HEK293 (cell line): ENCODE data around the gene EDARADD.

Experiments
- MYNN ChIP-seq: fragments of 450-650 bp; formaldehyde crosslinking; IDR thresholded peaks from 2 replicates; pipeline ENCODE4 v1.5.1; 2016; ENCODE audit warnings: missing biosample characterization, missing genetic modification characterization, borderline replicate concordance
- REPIN1 ChIP-seq: fragments of 450-650 bp; formaldehyde crosslinking; IDR thresholded peaks from 2 replicates; pipeline ENCODE4 v1.5.1; 2017; ENCODE audit warnings: missing biosample characterization, missing genetic modification characterization, low read depth
- SALL2 ChIP-seq: fragments of 450-650 bp; formaldehyde crosslinking; IDR thresholded peaks from 2 replicates; pipeline ENCODE4 v1.5.0; 2017; ENCODE audit warnings: missing biosample characterization, mild to moderate bottlenecking, missing genetic modification characterization, borderline replicate concordance
- ZBTB21 ChIP-seq: fragments of 450-650 bp; formaldehyde crosslinking; IDR thresholded peaks from 2 replicates; pipeline ENCODE4 v1.5.1; 2017; ENCODE audit warnings: missing biosample characterization, missing genetic modification characterization
- ZNF23 ChIP-seq: fragments of 450-650 bp; formaldehyde crosslinking; IDR thresholded peaks from 2 replicates; pipeline ENCODE4 v1.5.1; 2016; ENCODE audit warnings: missing biosample characterization, missing genetic modification characterization, borderline replicate concordance
- ZNF248 ChIP-seq: fragments of 450-650 bp; formaldehyde crosslinking; IDR thresholded peaks from 2 replicates; pipeline ENCODE4 v1.5.1; 2017; ENCODE audit warnings: missing biosample characterization, missing genetic modification characterization
- ZNF416 ChIP-seq: fragments of 450-650 bp; formaldehyde crosslinking; IDR thresholded peaks from 2 replicates; pipeline ENCODE4 v1.5.1; 2016; ENCODE audit warnings: missing biosample characterization, missing genetic modification characterization
- TF ChIP-seq, protein P1 (sequence below): fragments of 450-650 bp; formaldehyde crosslinking; IDR thresholded peaks from 2 replicates; pipeline ENCODE4 v1.5.1; 2016; ENCODE audit warnings: missing biosample characterization, missing genetic modification characterization

DNA sequence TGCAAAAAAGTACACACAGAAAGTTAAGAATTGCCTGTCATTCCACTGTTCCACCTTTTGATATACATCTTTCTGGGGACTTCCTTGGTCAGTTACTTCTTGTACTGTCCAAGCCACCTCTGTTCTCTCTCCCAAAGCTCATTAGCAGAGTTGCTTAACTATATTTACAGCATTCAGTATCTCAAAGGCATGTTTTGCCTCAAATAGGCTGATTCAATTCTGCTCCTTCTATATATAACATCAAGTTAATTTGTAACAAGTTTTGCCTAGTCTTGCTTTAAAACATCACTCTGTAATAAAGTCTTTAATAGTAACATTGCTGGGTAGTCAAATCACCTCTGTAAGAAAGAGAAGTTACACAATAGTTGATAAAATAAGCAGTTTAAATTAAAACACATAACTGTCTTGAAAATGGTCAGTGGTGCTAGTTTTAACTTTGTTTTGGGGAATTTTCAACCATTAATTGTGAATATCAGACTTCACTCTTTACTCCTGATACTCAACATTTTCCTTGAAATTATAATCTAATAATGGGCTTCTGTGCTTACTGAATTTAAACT is 35.7 kb downstream of the EDARADD start:
- TF ChIP-seq, protein P1, sequence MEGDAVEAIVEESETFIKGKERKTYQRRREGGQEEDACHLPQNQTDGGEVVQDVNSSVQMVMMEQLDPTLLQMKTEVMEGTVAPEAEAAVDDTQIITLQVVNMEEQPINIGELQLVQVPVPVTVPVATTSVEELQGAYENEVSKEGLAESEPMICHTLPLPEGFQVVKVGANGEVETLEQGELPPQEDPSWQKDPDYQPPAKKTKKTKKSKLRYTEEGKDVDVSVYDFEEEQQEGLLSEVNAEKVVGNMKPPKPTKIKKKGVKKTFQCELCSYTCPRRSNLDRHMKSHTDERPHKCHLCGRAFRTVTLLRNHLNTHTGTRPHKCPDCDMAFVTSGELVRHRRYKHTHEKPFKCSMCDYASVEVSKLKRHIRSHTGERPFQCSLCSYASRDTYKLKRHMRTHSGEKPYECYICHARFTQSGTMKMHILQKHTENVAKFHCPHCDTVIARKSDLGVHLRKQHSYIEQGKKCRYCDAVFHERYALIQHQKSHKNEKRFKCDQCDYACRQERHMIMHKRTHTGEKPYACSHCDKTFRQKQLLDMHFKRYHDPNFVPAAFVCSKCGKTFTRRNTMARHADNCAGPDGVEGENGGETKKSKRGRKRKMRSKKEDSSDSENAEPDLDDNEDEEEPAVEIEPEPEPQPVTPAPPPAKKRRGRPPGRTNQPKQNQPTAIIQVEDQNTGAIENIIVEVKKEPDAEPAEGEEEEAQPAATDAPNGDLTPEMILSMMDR (tag by site-specific recombination): no peak
- TF ChIP-seq ZNF416 (tag by site-specific recombination) (no peak), ZNF248 (tag by site-specific recombination) (no peak), ZBTB21 (tag by site-specific recombination) (no peak), MYNN (tag by site-specific recombination) (no peak), ZNF23 (tag by site-specific recombination) (no peak), SALL2 (no peak), REPIN1 (tag by site-specific recombination) (no peak)
